OCI-LY7 (cell line): ENCODE data around the gene SCAP. TPM values are rescaled to one million over a fixed set of nuclear protein-coding genes. Genes with fewer than 3 reads are reported as not detected.

Experiments used
- Bru-seq: library from RNA; stranded (reverse); fragments of 400-500 nt; gene quantifications from one replicate; lab custom pipeline; 2021; lab: Mats Ljungman, UMichigan
- BruChase-seq, 2 experiments: library from RNA; stranded (reverse); fragments of 400-500 nt; gene quantifications; one replicate each; lab custom pipeline; 2021; lab: Mats Ljungman, UMichigan
- BruUV-seq: library from RNA; stranded (reverse); fragments of 400-500 nt; replicated peaks from 2 replicates; lab custom pipeline; 2021; lab: Mats Ljungman, UMichigan
- CTCF ChIA-PET: fragments of 300-600 bp; sonication (Branson Sonifier 250); formaldehyde crosslinking; loops from one replicate; lab custom pipeline; 2022; ENCODE audit warnings: antibody characterized with exemption; ENCODE audit not compliant: unreplicated experiment; lab: Charles Lee
- POLR2A ChIA-PET: fragments of 300-600 bp; sonication (Branson Sonifier 250); formaldehyde crosslinking; loops from one replicate; lab custom pipeline; 2022; ENCODE audit warnings: antibody characterized with exemption; lab: Charles Lee
- DNase-seq: peaks from one replicate; pipeline ENCODE4 v3.0.0-alpha.2; 2015; ENCODE audit warnings: low spot score
- H2AFZ ChIP-seq: fragments of 200-600 bp; sonication (generic), shearing (Covaris generic); 2 replicates; pipeline ENCODE4 v1.6.1; 2014; ENCODE audit warnings: mild to moderate bottlenecking, antibody characterized with exemption, low read length, moderate library complexity
- H3K27ac ChIP-seq: fragments of 200-600 bp; sonication (generic); 2 replicates; pipeline ENCODE4 v1.5.1; 2014; ENCODE audit warnings: mixed run types, low read depth, mild to moderate bottlenecking, moderate library complexity, low read length, inconsistent platforms; ENCODE audit not compliant: poor library complexity, severe bottlenecking
- H3K36me3 ChIP-seq: fragments of 200-600 bp; sonication (generic); 2 replicates; pipeline ENCODE4 v1.6.1; 2014; ENCODE audit warnings: mild to moderate bottlenecking, antibody characterized with exemption, low read length, moderate library complexity, mixed read lengths; ENCODE audit not compliant: insufficient read depth
- H3K4me1 ChIP-seq: fragments of 200-600 bp; sonication (generic); 2 replicates; pipeline ENCODE4 v1.5.1; 2014; ENCODE audit warnings: mild to moderate bottlenecking, low read length; ENCODE audit not compliant: insufficient read depth, poor library complexity, severe bottlenecking
- H3K4me2 ChIP-seq: fragments of 200-600 bp; sonication (generic); 2 replicates; pipeline ENCODE4 v1.6.1; 2014; ENCODE audit warnings: mild to moderate bottlenecking, low read length
- H3K4me3 ChIP-seq: fragments of 200-600 bp; sonication (generic); 2 replicates; pipeline ENCODE4 v1.5.1; 2014; ENCODE audit warnings: mild to moderate bottlenecking, low read depth, low read length; ENCODE audit not compliant: poor library complexity, severe bottlenecking
- H3K79me2 ChIP-seq: fragments of 200-600 bp; sonication (generic); 2 replicates; pipeline ENCODE4 v1.6.1; 2016; ENCODE audit warnings: low read depth, mild to moderate bottlenecking, low read length, moderate library complexity, mixed read lengths; ENCODE audit not compliant: insufficient read depth
- H3K9me2 ChIP-seq: fragments of 200-600 bp; sonication (generic); 2 replicates; pipeline ENCODE4 v1.6.1; 2016; ENCODE audit warnings: mild to moderate bottlenecking, low read length, mixed read lengths; ENCODE audit not compliant: insufficient read depth
- H3K9me3 ChIP-seq: fragments of 200-600 bp; sonication (generic); 2 replicates; pipeline ENCODE4 v1.6.1; 2014; ENCODE audit warnings: mild to moderate bottlenecking, mixed run types, low read length, mixed read lengths
- H4K20me1 ChIP-seq: fragments of 200-600 bp; sonication (generic); 2 replicates; pipeline ENCODE4 v1.6.1; 2014; ENCODE audit warnings: mild to moderate bottlenecking, antibody characterized with exemption, low read length, moderate library complexity, mixed read lengths; ENCODE audit not compliant: insufficient read depth
- EZH2phosphoT487 ChIP-seq: fragments of 200-600 bp; sonication (generic); IDR thresholded peaks from 2 replicates; pipeline ENCODE4 v1.6.1; 2018; ENCODE audit warnings: low read depth, borderline replicate concordance, mild to moderate bottlenecking, mixed run types, antibody characterized with exemption, low read length, moderate library complexity, mixed read lengths
- intact Hi-C: fragments of 100-400 bp; cut with micrococcal nuclease; formaldehyde crosslinking; loops from one replicate; pipeline ENCODE4 v1.10.0; 2022; ENCODE audit not compliant: unreplicated experiment
- long read RNA-seq: library from polyadenylated mRNA; stranded (forward); transcript quantifications from one replicate; pipeline ENCODE4 v2.0.0, GENCODE V29; 2022
- total RNA-seq, 2 experiments: library from RNA; depleted of rRNA in 1 of 2; stranded (reverse); fragments of >200 nt in 1 of 2; shearing (Covaris generic) in 1 of 2; gene quantifications; 2 replicates each; pipeline ENCODE4 v1.2.3, GENCODE V29; 2014 to 2022
- TF ChIP-seq, protein P1 (sequence below): fragments of 200-600 bp; sonication (generic); conservative IDR thresholded peaks from 2 replicates; pipeline ENCODE4 v1.5.1; 2014; ENCODE audit warnings: mild to moderate bottlenecking, antibody characterized with exemption, low read length, moderate library complexity, mixed read lengths

The SCAP gene
- total RNA-seq (2014; rRNA removed; shearing (Covaris generic)): 49.6 and 63.7 TPM in 2 replicates
- 69.4 and 70.5 TPM in 2 replicates for total RNA-seq (2022)
- Bru-seq, nascent RNA: percentile 70 among the genes with signal in this experiment
- BruChase-seq, experiment 1, labeled RNA remaining after a 6-hour chase: percentile 81 among the genes with signal in this experiment
- percentile 73 among the genes with signal in this experiment for BruChase-seq, experiment 2, labeled RNA remaining after a 2-hour chase
- long read RNA-seq, full-length matches to known transcripts: 11 of 148 reads
- long read RNA-seq, partial matches to known transcripts: 31 of 148 reads
- long read RNA-seq, other reads (novel, unspliced or antisense): 106 of 148 reads

DNA sequence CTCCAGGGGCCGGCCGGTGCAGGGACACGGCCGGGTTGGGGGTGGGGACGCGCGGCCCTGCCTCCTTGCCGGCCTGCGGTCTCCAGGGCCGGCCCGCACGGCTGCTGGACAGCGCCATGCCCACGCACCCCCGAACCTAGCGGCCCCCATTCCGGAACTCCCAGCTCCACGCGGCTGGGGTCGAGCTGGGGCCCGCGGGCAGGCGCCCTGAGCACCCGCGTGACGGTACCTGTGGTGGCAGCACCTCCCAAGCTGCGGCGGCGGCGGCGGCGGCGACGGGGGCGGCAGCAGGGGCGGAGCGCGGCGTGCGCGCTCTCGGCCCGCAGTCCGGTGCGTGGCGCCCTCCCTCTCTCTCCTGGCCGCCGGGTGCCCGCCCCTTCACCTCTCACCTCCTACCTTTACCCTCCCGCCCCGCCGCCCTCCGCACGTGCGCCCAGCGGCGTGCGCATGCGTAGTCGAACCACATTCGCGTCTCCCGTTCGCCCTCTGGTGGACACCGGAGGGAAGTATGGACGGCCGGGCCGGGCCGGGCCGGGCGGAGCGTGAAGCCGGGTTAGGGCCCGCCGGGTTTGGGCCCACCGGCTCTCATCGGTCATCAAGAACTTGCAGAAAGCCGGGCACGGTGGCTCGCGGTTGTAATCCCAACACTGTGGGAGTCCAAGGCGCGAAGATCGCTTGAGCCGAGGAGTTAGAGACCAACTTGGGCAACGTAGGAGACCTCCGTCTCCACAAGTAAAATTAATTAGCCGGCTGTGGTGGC, at the start of gene SCAP:
SCAP (minus strand) TSS at position 372 of the 760 bp plus-strand sequence. CDS start 32,948 bp downstream, outside the sequence.
- Histone ChIP-seq H3K4me1 (peaks cover 13% of the 10 kb centered on the region), H3K27ac (peak within 1 kb of the TSS; percentile 25), H3K9me2 (no peaks in the 10 kb centered on the region), H3K36me3 (no peaks in the 10 kb centered on the region), H3K4me2 (peak within 1 kb of the TSS; percentile 87), H3K79me2 (peaks cover 44% of the 10 kb centered on the region), H4K20me1 (no peaks in the 10 kb centered on the region), H3K9me3 (no peaks in the 10 kb centered on the region), H3K4me3 (peak within 1 kb of the TSS; percentile 96), H2AFZ (peak within 1 kb of the TSS; percentile 85)
- DNase-seq: peak; percentile 94
- intact Hi-C loops: loop anchor here (1.0 kb wide), 2 partner anchors 38 to 54 kb away; partner anchors contain the start of gene ELP6
- TF ChIP-seq, protein P1, sequence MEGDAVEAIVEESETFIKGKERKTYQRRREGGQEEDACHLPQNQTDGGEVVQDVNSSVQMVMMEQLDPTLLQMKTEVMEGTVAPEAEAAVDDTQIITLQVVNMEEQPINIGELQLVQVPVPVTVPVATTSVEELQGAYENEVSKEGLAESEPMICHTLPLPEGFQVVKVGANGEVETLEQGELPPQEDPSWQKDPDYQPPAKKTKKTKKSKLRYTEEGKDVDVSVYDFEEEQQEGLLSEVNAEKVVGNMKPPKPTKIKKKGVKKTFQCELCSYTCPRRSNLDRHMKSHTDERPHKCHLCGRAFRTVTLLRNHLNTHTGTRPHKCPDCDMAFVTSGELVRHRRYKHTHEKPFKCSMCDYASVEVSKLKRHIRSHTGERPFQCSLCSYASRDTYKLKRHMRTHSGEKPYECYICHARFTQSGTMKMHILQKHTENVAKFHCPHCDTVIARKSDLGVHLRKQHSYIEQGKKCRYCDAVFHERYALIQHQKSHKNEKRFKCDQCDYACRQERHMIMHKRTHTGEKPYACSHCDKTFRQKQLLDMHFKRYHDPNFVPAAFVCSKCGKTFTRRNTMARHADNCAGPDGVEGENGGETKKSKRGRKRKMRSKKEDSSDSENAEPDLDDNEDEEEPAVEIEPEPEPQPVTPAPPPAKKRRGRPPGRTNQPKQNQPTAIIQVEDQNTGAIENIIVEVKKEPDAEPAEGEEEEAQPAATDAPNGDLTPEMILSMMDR: peak; percentile 83
- no peak for TF ChIP-seq EZH2phosphoT487
- no TSS peak for BruUV-seq
- POLR2A ChIA-PET: interaction anchor here (1.3 to 2.3 kb wide), 2 partner anchors 18 to 95 kb away, joined by 5 to 6 read pairs; partner anchors contain the start of gene PTPN23
- CTCF ChIA-PET: interaction anchor here (1.1 kb wide), 1 partner anchor 95 kb away, joined by 4 read pairs; the partner anchor contains the start of gene PTPN23

DNA sequence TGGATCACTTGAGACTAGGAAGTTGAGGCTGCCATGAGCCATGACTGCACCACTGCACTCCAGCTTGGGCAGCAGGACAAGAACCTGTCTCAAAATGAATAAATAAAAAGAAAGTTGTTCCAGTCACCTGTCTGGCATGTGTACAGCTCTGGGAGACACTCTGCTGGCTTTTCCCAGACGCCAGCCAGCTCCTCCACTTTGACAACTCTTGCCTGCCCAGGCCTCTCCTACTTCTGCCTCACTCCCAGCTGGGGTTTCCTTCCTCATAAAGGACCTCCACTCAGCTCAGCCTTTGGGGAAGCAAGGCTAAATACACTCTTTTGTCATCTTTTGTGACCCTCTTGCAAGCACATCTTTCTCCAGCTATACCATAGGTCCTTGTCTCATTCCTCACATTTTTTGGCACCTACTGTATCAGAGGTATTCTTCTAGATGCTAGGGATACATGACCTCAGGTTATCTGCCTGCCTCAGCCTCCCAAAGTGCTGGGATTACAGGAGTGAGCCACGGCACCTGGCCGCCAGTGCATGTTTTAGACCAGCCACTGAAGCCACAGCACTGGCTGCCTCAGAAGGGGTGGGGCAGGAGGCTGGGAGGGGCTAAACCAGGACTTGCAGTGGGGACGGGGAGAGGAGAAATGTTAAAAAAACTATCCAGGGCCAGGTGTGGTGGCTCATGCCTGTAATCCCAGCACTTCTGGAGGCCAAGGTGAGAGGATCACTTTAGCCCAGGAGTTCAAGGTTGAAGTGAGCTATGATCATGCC, 47.8 kb upstream of the SCAP start:
- Histone ChIP-seq H3K36me3 (no peaks in the 10 kb centered on the region), H4K20me1 (no peaks in the 10 kb centered on the region), H3K27ac (no peak overlapping the region), H3K4me3 (no peak overlapping the region), H3K4me2 (no peak overlapping the region), H3K9me3 (no peaks in the 10 kb centered on the region), H3K79me2 (no peaks in the 10 kb centered on the region), H2AFZ (no peak overlapping the region; the same call in 1 of the 2 replicates), H3K4me1 (no peaks in the 10 kb centered on the region), H3K9me2 (no peaks in the 10 kb centered on the region)
- TF ChIP-seq EZH2phosphoT487: no peak
- TF ChIP-seq, protein P1: no peak
- POLR2A ChIA-PET: no interaction called here
- DNase-seq: no peak
- intact Hi-C loops: loop anchor here (5.0 kb wide), 2 partner anchors 279 to 469 kb away; partner anchors contain the start of gene DHX30
- CTCF ChIA-PET: interaction anchor here (0.9 to 1.6 kb wide), 2 partner anchors 265 to 627 kb away, joined by 5 read pairs; no protein-coding TSS in a partner anchor
- no TSS peak for BruUV-seq
